ENCODE results near the gene SPARC.

SPARC gene

DNA sequence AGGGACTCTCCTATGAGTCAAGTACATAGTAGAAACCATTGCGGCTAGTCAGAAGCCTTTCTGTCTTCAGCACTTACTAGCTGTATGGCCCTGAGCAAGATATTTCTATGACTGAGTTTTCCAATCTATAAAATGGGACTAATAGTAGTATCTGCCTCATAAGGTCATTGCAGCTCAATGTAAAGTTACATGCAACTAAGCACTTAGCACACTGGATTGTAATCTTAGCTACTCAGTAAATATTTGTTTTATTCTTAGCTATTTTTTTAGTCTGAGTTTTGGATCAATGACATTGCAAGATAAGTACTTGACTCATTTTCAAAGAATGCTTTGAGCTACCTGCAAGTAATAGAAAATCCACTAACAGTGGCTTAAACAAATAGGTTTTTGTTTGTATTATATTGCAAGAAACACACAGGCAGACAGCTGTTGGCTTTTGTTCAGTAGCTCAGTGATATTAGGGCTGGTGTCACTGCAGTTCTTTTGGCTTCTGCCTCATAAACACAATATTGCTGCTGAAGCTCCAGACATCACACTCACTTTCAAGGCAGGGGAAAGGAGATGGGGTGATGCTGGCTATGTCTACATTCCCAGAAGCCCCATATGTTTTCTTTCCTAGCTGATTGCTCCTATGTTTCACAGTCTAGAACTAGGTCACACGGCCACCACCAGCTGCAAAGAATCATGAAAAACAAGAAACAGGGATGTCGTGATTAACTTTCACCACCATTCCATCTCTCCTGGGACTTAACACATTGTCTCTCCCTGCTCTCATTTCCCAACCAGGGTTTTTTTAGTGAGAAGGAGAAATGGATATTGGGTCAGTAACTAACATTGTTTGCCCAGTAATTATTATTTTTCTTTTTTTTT lies 68.6 kb downstream of the SPARC start:
- Histone ChIP-seq H3K4me1 (ENCODE audit: control insufficient read depth, insufficient read depth, low read length) (peaks cover 20% of the 10 kb centered on the region), H3K36me3 (ENCODE audit: control insufficient read depth, insufficient read depth, low read length, severe bottlenecking) (no peaks in the 10 kb centered on the region), H3K9me3 (ENCODE audit: control insufficient read depth, low read length) (peaks cover 10% of the 10 kb centered on the region), H3K9ac (ENCODE audit: low read length) (no peak overlapping the region), H3K27me3 (replicated peaks; ENCODE audit: control insufficient read depth, insufficient read depth, low read length) (peaks cover 45% of the 10 kb centered on the region), H3K4me3 (ENCODE audit: low read length) (no peak overlapping the region)
- DNase-seq (ENCODE audit: low read depth): no peak

DNA sequence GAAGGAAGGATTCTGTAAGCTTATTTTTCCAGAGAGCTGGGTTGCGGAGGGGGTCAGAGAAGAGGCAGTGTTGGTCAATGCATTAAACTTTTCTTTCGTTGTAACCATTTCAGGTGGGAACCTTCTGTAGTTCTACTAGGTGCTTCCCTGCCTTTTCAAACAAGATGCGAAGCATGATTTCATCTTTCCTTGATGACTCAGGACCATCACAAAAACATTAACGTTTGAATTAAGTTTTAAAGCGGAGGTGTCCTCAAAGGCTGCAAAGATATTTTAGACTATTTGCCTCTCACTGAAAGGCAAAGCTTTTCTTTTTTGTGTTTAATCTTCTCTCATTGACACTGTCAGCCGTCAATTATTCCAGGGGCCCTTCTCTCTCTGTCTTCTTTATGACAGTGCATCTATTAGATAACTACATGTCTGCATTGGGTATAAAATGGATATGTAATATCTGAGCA lies 69.3 kb downstream of the SPARC start:
- Histone ChIP-seq H3K9me3 (ENCODE audit: control insufficient read depth, low read length) (peaks cover 10% of the 10 kb centered on the region), H3K9ac (ENCODE audit: low read length) (no peak overlapping the region), H3K4me1 (ENCODE audit: control insufficient read depth, insufficient read depth, low read length) (peaks cover 16% of the 10 kb centered on the region), H3K4me3 (ENCODE audit: low read length) (no peak overlapping the region), H3K36me3 (ENCODE audit: control insufficient read depth, insufficient read depth, low read length, severe bottlenecking) (no peaks in the 10 kb centered on the region), H3K27me3 (replicated peaks; ENCODE audit: control insufficient read depth, insufficient read depth, low read length) (peaks cover 45% of the 10 kb centered on the region)
- no peak for DNase-seq (ENCODE audit: low read depth)

DNA sequence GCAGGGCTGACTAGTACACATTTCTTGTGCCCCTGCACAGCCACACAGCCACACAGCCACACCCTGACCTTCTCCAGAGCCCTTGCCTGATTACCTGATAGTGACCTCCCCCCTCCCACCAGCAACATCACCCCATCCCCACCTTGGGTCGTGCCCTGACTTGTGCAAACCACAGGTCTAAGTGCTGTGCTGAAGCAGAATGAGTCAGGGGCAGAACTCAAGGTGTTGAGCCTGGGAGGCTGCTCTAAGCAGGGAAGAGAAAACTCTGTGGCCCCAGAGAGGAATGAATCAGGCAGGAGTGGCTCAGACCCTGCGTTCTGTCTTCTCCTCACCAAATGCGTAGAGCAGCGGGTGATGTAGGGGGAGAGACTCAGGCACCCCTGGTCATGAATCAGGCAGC lies 71.3 kb downstream of the SPARC start:
- no peak for DNase-seq (ENCODE audit: low read depth)
- Histone ChIP-seq H3K36me3 (ENCODE audit: control insufficient read depth, insufficient read depth, low read length, severe bottlenecking) (no peaks in the 10 kb centered on the region), H3K9me3 (ENCODE audit: control insufficient read depth, low read length) (peaks cover 10% of the 10 kb centered on the region), H3K4me1 (ENCODE audit: control insufficient read depth, insufficient read depth, low read length) (peaks cover 10% of the 10 kb centered on the region), H3K4me3 (ENCODE audit: low read length) (no peak overlapping the region), H3K9ac (ENCODE audit: low read length) (no peak overlapping the region), H3K27me3 (replicated peaks; ENCODE audit: control insufficient read depth, insufficient read depth, low read length) (peaks cover 35% of the 10 kb centered on the region)

DNA sequence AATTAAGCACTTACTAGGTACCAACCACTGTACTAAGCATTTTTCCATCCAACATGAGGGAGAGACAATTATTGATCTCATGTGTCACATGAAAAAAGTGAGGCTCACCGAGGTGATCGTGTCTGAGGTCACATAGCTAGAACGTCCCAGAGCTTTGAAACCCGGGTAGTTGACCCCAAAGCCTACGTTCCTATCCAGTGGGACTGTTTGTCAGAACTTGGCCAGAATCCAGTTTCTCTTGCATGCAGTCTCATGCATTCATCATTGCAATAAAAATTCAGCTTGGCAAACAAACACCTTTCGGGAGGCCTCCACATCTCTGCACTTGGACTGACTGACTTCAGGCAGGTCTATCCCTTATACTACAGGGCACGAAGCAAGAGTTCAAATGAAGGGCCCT lies 72.2 kb downstream of the SPARC start:
- no peak overlapping the region for H3K4me3 ChIP-seq (ENCODE audit: low read length)
- H3K9ac ChIP-seq (ENCODE audit: low read length): no peak overlapping the region
- H3K27me3 ChIP-seq (replicated peaks; ENCODE audit: control insufficient read depth, insufficient read depth, low read length): peaks cover 28% of the 10 kb centered on the region
- H3K4me1 ChIP-seq (ENCODE audit: control insufficient read depth, insufficient read depth, low read length): peaks cover 7% of the 10 kb centered on the region
- H3K9me3 ChIP-seq (ENCODE audit: control insufficient read depth, low read length): peaks cover 10% of the 10 kb centered on the region
- DNase-seq (ENCODE audit: low read depth): no peak
- H3K36me3 ChIP-seq (ENCODE audit: control insufficient read depth, insufficient read depth, low read length, severe bottlenecking): no peaks in the 10 kb centered on the region

DNA sequence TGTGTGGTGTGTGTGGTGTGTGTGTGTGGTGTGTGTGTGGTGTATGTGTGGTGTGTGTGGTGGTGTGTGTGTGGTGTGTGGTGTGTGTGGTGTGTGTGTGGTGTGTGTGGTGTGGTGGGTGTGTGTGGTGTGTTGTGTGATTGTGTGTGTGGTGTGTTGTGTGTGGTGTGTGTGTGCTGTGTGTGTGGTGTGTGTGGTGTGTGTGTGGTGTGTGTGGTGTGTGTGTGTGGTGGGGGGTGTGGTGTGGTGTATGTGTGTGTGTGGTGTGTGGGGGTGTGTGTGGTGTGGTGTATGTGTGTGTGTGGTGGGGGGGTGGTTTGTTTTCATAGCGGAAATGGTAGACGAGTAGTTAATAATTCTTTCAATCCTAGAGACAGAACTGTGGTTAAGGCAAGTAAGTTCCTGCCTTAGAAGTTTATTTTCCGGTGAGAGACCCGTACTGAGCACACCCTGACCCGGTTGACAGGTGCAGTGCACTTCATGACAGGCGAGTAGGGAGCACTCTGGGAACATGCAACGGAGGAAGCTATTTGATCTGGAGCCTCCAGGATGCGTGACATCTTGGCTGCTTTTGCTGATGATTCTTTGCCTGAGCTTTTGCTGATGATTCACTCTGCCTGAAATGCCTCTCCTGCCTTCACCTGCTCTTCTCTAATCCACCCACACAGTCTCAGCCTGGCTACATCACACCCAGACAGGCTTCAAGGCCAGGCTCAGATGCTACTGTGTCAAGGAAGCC lies 73.9 kb downstream of the SPARC start:
- Histone ChIP-seq H3K36me3 (ENCODE audit: control insufficient read depth, insufficient read depth, low read length, severe bottlenecking) (no peaks in the 10 kb centered on the region), H3K27me3 (replicated peaks; ENCODE audit: control insufficient read depth, insufficient read depth, low read length) (peaks cover 27% of the 10 kb centered on the region), H3K9ac (ENCODE audit: low read length) (no peak overlapping the region), H3K9me3 (ENCODE audit: control insufficient read depth, low read length) (peaks cover 10% of the 10 kb centered on the region), H3K4me3 (ENCODE audit: low read length) (no peak overlapping the region), H3K4me1 (ENCODE audit: control insufficient read depth, insufficient read depth, low read length) (no peaks in the 10 kb centered on the region)
- DNase-seq (ENCODE audit: low read depth): no peak

DNA sequence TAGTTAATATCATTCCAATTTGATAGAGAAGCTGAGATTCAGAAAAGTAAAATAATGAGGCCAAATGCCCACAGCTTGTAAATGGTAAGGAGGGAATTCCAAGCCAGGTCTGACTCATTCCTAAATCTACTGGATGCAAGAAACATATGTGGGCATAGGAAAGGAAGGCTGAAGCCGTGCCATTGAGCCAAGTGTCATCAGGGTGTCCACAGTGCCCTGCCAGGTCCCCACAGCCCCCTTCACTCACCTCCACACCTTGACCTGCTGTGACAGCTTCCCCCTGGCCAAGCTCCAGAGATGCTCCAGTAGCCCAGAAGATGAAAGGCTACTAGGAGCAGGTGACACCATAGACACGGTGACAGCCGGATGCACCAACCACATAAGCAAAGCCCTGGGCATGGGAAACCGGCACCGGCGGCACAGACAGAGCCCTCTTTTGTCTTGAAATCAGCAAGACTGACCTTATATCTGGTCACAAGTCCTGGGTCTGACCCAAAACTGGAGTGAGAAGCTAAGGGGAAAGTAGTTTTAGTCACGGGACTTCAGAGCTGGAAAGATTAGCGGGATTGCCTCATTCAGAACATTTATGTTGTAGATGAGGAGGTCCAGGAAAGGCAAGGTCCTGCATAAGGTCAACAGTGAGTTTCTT lies 75.5 kb downstream of the SPARC start:
- peaks cover 21% of the 10 kb centered on the region for H3K27me3 ChIP-seq (replicated peaks; ENCODE audit: control insufficient read depth, insufficient read depth, low read length)
- H3K9me3 ChIP-seq (ENCODE audit: control insufficient read depth, low read length): peaks cover 4% of the 10 kb centered on the region
- H3K36me3 ChIP-seq (ENCODE audit: control insufficient read depth, insufficient read depth, low read length, severe bottlenecking): no peaks in the 10 kb centered on the region
- H3K4me3 ChIP-seq (ENCODE audit: low read length): no peak overlapping the region
- no peak for DNase-seq (ENCODE audit: low read depth)
- H3K9ac ChIP-seq (ENCODE audit: low read length): no peak overlapping the region
- no peaks in the 10 kb centered on the region for H3K4me1 ChIP-seq (ENCODE audit: control insufficient read depth, insufficient read depth, low read length)

Data from adipocyte (in vitro differentiated cells).